GM21360 (cell line): ENCODE measurements around the gene XPO6.
"Not testable (repeated sequence)": the region's sequence is repeated elsewhere in the genome, so short reads cannot be mapped to it uniquely, and the experiment has no call there.

ENCODE experiments used
- ATAC-seq: cut with Tn5 transposase; IDR thresholded peaks from one replicate; pipeline ENCODE4 v1.9.1; 2021; ENCODE audit warnings: mild to moderate bottlenecking, moderate library complexity; ENCODE audit not compliant: unreplicated experiment

XPO6 gene

DNA sequence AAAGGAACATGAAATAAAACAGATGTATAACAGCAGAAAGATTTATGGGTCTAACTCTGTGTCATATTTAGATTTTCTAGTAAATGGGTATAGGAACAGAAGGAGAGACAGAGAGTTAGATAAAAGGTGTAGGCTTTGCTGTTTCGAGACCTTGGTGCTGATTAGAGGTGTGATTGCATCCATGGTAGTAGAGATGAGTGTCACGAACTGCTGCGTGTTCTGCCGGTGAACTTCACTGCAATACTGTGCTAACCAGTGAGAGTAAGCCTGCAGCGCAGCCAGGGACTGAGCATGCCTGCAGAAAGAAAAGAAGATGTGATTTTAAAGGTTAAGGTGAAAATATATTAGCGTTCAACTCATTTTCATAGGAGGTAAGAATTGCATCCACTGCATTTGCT is 94.6 kb downstream of the XPO6 start:
- no peak for ATAC-seq

- ATAC-seq, result not testable (repeated sequence)
Measured at GRCh38 chr16:28115866-28116265, 95.9 kb downstream of the XPO6 start.

- no peak for ATAC-seq
Measured at GRCh38 chr16:28112908-28113307, 98.9 kb downstream of the XPO6 start.

- no peak for ATAC-seq
Measured at GRCh38 chr16:28110977-28111376, 100.8 kb downstream of the XPO6 start.

DNA sequence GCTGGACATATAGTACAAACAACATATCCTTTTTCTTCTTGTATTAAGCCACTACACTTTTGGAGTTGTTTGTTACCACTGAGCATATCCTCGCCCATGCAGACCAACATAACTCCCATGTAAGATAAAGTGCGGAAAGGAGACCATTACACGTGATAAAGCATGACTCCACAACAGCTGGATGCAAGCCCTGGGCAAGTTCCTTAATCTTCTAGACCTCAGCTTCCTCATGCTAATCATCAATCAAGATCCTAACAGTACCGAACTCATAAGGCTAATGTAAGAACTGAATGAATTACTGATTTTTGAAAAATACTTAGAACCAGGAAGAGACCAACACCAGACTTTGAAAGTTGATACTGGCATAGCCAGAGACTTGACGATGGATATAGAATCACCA is 101.3 kb downstream of the XPO6 start:
- ATAC-seq, result no peak

DNA sequence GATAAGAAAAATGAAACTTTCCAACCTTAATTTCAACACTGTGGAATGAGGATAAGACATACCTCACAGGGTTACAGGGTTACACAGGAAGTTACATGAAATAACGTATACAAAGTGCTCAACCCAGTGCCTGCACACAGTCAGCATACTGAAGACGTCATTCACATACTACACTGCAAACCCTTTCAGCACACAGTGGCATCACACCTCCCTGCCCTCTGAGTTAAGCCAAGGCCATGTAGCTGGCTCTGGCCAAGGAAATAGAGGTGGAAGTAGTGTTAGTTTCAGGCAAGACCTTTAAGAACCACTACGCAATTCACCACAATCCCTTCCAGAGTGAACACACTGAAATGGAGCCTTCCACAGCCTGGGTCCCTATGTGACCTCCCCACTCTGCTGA is 101.7 kb downstream of the XPO6 start:
- no peak for ATAC-seq

- ATAC-seq, result no peak
Measured at GRCh38 chr16:28108590-28109247, 103.0 kb downstream of the XPO6 start.

DNA sequence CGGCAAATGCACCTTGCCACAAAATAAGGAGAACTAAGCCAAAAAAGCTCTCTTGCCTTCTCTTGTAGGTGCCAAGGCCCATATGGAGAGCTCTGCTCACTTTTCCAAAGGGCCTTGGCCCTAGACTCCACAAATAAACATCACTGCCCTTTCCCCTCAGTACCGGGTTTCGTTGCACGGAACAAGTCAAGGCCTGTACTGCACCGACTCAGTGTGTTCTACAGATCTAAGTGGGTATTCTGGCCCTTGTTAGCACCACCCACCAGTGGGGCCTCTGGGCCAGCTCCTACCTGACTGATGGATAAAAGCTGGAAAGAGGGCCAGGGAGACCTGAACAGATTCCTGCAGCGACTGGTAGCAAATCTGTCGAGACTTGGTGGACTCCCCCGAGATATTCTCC is 104.5 kb downstream of the XPO6 start:
- ATAC-seq, result no peak

DNA sequence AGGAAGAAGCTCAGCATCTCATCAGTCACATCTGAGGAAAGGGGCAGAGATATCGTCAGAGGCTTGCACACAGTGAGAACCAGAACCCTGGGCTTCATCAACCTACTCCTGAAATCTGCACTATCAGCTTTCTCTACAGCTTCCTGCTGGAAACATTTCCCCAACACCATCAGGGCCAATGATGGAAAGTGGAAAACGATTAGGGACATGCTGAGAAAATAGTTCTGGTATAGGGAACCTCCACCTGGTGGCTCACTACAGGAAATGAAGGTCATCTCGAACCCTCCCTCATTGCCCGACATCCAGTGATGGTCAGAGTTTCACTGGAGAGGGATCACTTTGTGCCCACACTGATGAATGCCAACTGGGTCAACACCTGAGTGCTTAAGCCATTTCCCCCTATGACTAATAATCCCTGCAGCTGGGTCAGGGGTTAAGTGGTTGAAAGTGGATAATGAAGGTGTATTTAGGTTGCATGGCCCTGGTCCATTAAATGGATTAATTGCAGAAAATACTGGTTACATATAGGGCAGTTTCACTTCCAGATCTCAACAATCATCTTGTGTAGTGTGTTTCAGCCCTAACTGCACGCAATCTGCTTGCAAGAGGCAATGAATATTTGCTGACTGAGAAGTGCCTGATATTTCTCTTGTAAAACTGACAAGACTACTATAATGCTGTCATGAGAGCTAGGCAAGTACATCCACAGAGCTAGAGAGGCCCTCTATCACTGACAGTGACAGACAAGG is 105.1 kb downstream of the XPO6 start:
- no peak for ATAC-seq

GRCh38 chr16:28105954-28106353 is 105.8 kb downstream of the XPO6 start:
- ATAC-seq, result no peak

- no peak for ATAC-seq
Measured at GRCh38 chr16:28105297-28105696, 106.5 kb downstream of the XPO6 start.

DNA sequence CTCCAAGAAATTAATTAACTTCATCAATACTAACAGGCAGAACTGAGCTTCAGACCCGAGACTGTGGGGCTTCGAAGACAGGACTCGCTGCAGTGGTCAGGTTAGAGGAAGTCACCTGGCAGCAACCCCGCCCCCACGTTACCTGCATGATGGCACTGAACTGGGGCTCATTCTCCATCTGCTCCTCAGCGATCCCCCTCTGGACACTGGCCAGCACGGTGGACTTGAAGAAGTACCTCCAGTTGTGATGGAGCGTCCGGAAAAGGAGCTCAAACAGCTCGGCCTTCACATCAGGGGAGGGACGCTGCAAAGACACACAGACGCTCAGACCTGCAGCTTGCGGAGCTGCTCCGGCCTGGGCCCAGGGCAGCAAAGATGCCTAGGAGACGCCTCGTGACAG is 107.4 kb downstream of the XPO6 start:
- no peak for ATAC-seq

- ATAC-seq, result no peak
Measured at GRCh38 chr16:28103516-28104170, 108.1 kb downstream of the XPO6 start.

DNA sequence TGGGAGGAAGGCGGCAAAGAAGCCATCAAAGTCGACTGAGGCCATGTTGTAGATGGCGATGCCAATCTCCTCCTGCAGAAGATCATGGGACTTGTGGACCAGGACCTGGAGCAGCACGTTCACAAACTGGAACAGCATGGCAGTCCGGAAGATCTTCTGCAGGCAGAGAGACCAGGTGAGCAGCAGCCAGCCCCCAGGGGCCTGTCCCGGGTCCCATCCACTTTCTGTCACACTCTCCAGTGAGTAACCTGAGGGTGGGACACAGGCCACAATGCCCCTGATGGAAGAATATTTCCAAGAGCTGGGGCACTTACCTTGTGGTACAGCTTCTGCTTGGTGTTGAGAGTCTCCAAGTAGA is 110.3 kb downstream of the XPO6 start:
- no peak for ATAC-seq

- ATAC-seq, result no peak
Measured at GRCh38 chr16:28100810-28101532, 110.8 kb downstream of the XPO6 start.

- no peak for ATAC-seq
Measured at GRCh38 chr16:28098959-28099945, 112.5 kb downstream of the XPO6 start.

DNA sequence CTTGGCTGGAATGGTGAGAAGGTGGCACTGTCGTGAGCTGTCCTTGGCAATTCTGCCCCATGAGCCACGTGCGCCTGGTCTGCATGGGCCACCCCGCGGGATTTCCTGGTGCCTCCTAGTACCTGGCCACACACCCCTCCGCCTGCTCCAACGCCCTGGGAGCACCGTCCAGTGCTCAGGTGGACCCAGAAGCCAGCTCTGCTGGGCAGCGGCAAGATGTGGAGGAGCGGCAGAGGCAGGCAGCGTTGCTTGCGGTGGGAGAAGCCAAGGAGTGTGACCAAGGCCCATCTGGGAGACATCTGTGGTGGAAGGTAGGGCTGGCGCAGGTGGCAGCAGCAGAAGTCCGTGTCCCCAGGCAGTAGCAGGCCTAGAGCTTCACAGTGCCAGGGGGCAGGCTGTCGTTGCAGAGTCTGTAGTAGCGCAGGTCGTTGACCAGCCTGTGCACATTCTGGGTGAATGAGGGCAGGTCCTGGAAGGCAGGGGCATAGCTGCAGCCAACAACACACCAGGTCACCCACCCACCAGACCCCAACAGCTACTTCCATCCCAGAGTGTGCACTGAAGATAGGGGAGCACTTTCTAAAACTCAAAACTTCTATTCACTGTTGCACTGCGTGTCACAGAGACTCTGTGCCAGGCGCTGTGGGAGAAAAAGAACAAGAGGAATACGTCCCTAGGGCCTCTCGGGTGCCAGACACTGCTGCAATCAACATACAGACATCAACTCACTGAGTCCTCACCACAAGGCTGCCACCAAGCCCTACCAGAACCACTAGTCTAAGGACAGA is 113.4 kb downstream of the XPO6 start:
- ATAC-seq, result no peak

GRCh38 chr16:28096983-28097899 is 114.5 kb downstream of the XPO6 start:
- no peak for ATAC-seq

- ATAC-seq, result no peak
Measured at GRCh38 chr16:28093385-28093725, 118.4 kb downstream of the XPO6 start.
